Lower leg skin (tissue), 4 donors: ENCODE measurements around the gene TOR2A. TPM values are rescaled to one million over a fixed set of nuclear protein-coding genes. Genes with fewer than 3 reads are reported as not detected.

Experiments
- DNase-seq, 2 donors: peaks; one replicate each; pipeline ENCODE4 v3.0.0-alpha.2; 2019; ENCODE audit warnings: low spot score in 2 of 2
- H3K4me3 ChIP-seq: fragments of 200-600 bp; sonication (generic); 2 replicates; pipeline ENCODE4 v1.5.1; 2017; ENCODE audit warnings: mild to moderate bottlenecking, low read depth; ENCODE audit not compliant: poor library complexity, severe bottlenecking
- POLR2A ChIP-seq, 2 donors: fragments of 450-650 bp; IDR thresholded peaks; one replicate each; pipeline ENCODE4 v1.6.1; 2016 to 2017; ENCODE audit warnings: antibody characterized with exemption in 2 of 2, mild to moderate bottlenecking in 1 of 2, moderate library complexity in 1 of 2
- WGBS, 2 donors: methylation state at CpG; one replicate each; pipeline ENCODE4 v1.1.5; 2018; 5-methylcytosine and 5-hydroxymethylcytosine counted together
- intact Hi-C: fragments of 100-400 bp; cut with DNase I; formaldehyde crosslinking; loops from one replicate; pipeline ENCODE4 v1.15.0; 2023; ENCODE audit warnings: low total_unique reads
- total RNA-seq, 4 donors: library from RNA; depleted of rRNA; stranded (reverse); fragments of >200 nt; gene quantifications; one replicate each; pipeline ENCODE4 v1.1.0, GENCODE V29; 2016
- TF ChIP-seq, protein P1 (sequence below), 3 donors: fragments of 450-650 bp; IDR thresholded peaks; one replicate each; pipeline ENCODE4 v1.5.1; 2016; ENCODE audit warnings: antibody characterized with exemption in 3 of 3, mild to moderate bottlenecking in 3 of 3, moderate library complexity in 2 of 3

TOR2A gene
- total RNA-seq, 4 donors from 2014 or later, result 11.5 to 19.9 (median 15.1) TPM

DNA sequence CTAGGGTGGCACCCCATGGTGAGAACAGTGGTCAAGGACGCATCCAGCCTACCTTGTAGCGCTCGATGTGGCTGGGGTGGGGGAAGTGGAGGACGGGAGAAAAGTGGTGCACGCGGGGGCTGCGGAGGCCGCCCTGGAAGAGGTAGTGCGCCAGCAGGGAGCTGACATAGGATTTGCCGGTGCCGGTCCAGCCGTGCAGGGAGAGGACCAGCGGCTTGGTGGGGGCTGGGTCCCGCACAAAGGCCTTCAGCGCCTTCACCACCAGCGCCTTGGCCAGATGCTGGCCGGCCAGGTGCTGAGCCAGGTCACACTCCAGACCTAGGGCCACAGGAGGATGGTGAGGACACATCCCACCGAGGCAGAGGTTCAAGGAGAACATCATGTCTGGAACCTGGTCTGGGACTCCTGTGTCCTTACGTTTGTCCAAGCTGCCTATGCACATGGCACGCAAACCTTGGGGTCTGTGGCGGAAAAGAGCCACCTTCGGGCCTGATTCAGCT is 797 bp downstream of the TOR2A start:
- TF ChIP-seq POLR2A (IDR thresholded peaks at IDR 0.05), result no peak
- TF ChIP-seq, protein P1, sequence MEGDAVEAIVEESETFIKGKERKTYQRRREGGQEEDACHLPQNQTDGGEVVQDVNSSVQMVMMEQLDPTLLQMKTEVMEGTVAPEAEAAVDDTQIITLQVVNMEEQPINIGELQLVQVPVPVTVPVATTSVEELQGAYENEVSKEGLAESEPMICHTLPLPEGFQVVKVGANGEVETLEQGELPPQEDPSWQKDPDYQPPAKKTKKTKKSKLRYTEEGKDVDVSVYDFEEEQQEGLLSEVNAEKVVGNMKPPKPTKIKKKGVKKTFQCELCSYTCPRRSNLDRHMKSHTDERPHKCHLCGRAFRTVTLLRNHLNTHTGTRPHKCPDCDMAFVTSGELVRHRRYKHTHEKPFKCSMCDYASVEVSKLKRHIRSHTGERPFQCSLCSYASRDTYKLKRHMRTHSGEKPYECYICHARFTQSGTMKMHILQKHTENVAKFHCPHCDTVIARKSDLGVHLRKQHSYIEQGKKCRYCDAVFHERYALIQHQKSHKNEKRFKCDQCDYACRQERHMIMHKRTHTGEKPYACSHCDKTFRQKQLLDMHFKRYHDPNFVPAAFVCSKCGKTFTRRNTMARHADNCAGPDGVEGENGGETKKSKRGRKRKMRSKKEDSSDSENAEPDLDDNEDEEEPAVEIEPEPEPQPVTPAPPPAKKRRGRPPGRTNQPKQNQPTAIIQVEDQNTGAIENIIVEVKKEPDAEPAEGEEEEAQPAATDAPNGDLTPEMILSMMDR (IDR thresholded peaks at IDR 0.05), result no peak
- intact Hi-C loops, result loop anchor here (5.0 kb wide), 1 partner anchor 232 kb away; no protein-coding TSS in a partner anchor
- peak overlapping the region; percentile 55 for H3K4me3 ChIP-seq
- WGBS, 2 donors, result 50 to 51% methylated on average over 21 to 22 of the region's 22 CpGs
- no peak for DNase-seq

GRCh38 chr9:127733614-127734013 is 1.5 kb downstream of the TOR2A start:
- no peak overlapping the region for H3K4me3 ChIP-seq
- WGBS, 2 donors, result 85 to 88% methylated on average over 2 of the region's 2 CpGs
- intact Hi-C loops, result loop anchor here (2.0 to 5.0 kb wide), 2 partner anchors 143 to 231 kb away; no protein-coding TSS in a partner anchor
- TF ChIP-seq, protein P1 (IDR thresholded peaks at IDR 0.05), result no peak
- no peak for TF ChIP-seq POLR2A (IDR thresholded peaks at IDR 0.05)
- no peak for DNase-seq

DNA sequence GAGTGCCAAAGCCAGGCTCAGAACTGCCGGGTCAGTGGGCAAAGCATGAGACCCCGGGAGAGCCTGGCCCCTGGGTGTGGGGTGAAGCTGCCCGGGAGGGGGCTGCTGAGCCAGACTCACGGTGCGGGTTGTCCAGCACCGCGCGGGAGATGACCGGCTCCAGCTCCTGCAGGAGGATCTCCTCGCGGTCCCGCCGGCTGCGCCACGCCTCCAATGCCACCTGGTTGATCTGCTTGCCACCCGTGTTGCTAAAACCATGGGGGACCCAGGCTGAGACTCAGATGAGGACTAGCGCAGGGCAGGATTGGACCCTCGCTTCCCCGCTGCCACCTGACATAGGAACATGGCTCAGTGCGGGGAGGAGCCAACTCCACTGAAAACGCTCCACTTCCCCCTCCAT is 2.6 kb downstream of the TOR2A start:
- intact Hi-C loops, result loop anchor here (2.0 to 5.0 kb wide), 2 partner anchors 142 to 230 kb away; no protein-coding TSS in a partner anchor
- WGBS, 2 donors, result 89 to 95% methylated on average over 12 to 21 of the region's 21 CpGs
- no peak for DNase-seq
- no peak overlapping the region for H3K4me3 ChIP-seq
- TF ChIP-seq, protein P1 (IDR thresholded peaks at IDR 0.05), result no peak
- no peak for TF ChIP-seq POLR2A (IDR thresholded peaks at IDR 0.05)

DNA sequence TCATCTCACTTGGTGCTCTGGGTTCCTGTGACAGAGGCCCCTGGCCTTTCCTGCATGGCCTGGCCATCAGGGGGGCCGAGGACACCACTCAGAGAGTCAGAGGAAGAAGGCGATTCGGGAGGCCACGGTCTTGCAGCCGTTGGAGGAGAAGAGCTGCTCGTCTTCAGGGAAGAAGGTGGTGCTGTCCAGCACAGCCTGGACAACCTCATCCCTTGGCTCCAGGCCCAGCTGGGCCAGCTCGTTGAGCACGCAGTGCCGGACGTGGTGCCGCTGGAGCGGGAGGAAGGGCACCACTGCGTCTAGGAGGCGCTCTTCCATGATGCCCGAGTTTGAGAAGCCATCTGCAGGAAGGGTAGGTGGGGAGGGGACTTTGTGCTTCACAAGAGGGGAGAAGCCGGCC is 3.2 kb downstream of the TOR2A start:
- no peak overlapping the region for H3K4me3 ChIP-seq
- TF ChIP-seq, protein P1 (IDR thresholded peaks at IDR 0.05), result no peak
- no peak for TF ChIP-seq POLR2A (IDR thresholded peaks at IDR 0.05)
- no peak for DNase-seq
- intact Hi-C loops, result loop anchor here (2.0 to 5.0 kb wide), 2 partner anchors 141 to 230 kb away; no protein-coding TSS in a partner anchor
- 78 to 93% methylated on average over 15 to 16 of the region's 16 CpGs for WGBS, 2 donors

- intact Hi-C loops, result loop anchor here (5.0 kb wide), 1 partner anchor 229 kb away; no protein-coding TSS in a partner anchor
- TF ChIP-seq POLR2A (IDR thresholded peaks at IDR 0.05), result no peak
- TF ChIP-seq, protein P1 (IDR thresholded peaks at IDR 0.05), result no peak
- no peak for DNase-seq
- H3K4me3 ChIP-seq, result no peak overlapping the region
- 75 to 92% methylated on average over 6 to 8 of the region's 9 CpGs for WGBS, 2 donors
These were observed 4.2 kb downstream of the TOR2A start for GRCh38 chr9:127730799-127731410.
